Calu3 (cell line): ENCODE measurements around the gene CHAC1. TPM values are rescaled to one million over a fixed set of nuclear protein-coding genes. Genes with fewer than 3 reads are reported as not detected.

Experiments
- BruUV-seq: library from RNA; stranded (reverse); fragments of 400-500 nt; replicated peaks from 2 replicates; lab custom pipeline; 2021; lab: Mats Ljungman, UMichigan
- CTCF ChIA-PET: fragments of 300-600 bp; sonication (Branson Sonifier 250); formaldehyde crosslinking; loops from one replicate; lab custom pipeline; 2022; ENCODE audit warnings: antibody characterized with exemption; lab: Charles Lee
- DNase-seq: peaks from one replicate; pipeline ENCODE4 v3.0.0; 2022
- H3K27ac Mint-ChIP-seq: one replicate; pipeline ENCODE4 v1.8.0; 2022; ENCODE audit warnings: mixed read lengths; ENCODE audit not compliant: unreplicated experiment
- H3K27me3 Mint-ChIP-seq: one replicate; pipeline ENCODE4 v1.8.0; 2022; ENCODE audit warnings: mixed read lengths; ENCODE audit not compliant: unreplicated experiment
- H3K36me3 Mint-ChIP-seq: one replicate; pipeline ENCODE4 v1.8.0; 2022; ENCODE audit warnings: mild to moderate bottlenecking, moderate library complexity, mixed read lengths; ENCODE audit not compliant: insufficient read depth, unreplicated experiment
- H3K4me1 Mint-ChIP-seq: one replicate; pipeline ENCODE4 v1.8.0; 2022; ENCODE audit warnings: mild to moderate bottlenecking, low read depth, mixed read lengths; ENCODE audit not compliant: unreplicated experiment
- H3K4me3 Mint-ChIP-seq: one replicate; pipeline ENCODE4 v1.8.0; 2022; ENCODE audit warnings: mild to moderate bottlenecking, low read depth, moderate library complexity, mixed read lengths; ENCODE audit not compliant: unreplicated experiment
- H3K9me3 Mint-ChIP-seq: one replicate; pipeline ENCODE4 v1.8.0; 2022; ENCODE audit warnings: low read depth, mixed read lengths; ENCODE audit not compliant: unreplicated experiment
- intact Hi-C: fragments of 100-400 bp; cut with micrococcal nuclease; formaldehyde crosslinking; loops from one replicate; pipeline ENCODE4 v1.10.0; 2022; ENCODE audit not compliant: unreplicated experiment
- total RNA-seq: library from RNA; stranded (reverse); gene quantifications from 2 replicates; pipeline ENCODE4 v1.2.3, GENCODE V29; 2022
- TF ChIP-seq, protein P1 (sequence below): fragments of 200-600 bp; IDR thresholded peaks from one replicate; pipeline ENCODE4 v1.8.0; 2022; ENCODE audit warnings: antibody characterized with exemption; ENCODE audit not compliant: unreplicated experiment

Gene CHAC1
- total RNA-seq, 1 experiment from 2014 or later, result 5.2 TPM

DNA sequence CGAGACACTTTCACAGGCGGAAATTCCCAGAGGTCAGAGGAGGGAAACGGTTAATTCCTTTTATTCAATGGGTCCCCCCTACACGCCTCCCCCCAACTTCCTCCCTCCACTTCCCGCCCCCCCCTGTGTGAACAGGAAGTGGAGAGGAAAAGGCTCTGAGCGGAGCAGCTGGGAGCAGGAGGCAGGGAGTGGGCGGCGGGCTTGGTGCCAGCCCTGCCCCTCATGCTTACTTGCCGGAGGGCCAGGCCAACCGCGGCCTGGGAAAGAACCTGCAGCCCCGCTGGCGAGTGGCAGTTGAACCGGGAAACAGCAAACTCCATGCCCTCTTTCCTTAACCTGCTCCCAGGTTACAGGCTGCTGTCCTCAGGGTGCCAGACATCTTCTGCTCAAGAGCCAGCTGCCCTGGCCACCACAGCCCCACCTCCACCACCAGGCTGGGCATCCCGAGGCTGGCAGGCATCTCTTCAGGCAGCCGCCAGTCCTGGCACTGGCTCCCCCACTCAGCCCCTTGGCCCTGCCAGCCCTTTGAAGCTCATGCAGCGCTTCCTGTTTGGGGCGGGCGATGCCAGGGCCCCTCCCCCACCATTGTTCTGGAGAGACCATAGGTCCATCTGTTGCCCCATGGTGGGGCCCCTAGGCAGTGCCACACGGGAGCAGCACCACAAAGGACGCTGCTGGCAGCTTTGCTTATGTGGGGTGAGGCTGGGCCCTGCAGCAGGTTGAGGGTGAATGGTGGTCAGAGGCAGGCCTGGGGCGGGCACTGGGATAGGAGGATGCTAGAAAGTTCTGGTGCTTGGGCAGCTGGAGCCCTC lies 46.1 kb upstream of the CHAC1 start:
- Mint-ChIP-seq H3K27me3 (no peaks in the 10 kb centered on the region), H3K36me3 (peaks cover 26% of the 10 kb centered on the region), H3K4me1 (no peaks in the 10 kb centered on the region), H3K27ac (peak overlapping the region; percentile 36), H3K4me3 (peak overlapping the region; percentile 47), H3K9me3 (no peaks in the 10 kb centered on the region)
- DNase-seq, result no peak
- CTCF ChIA-PET, result interaction anchor here (0.7 kb wide), 1 partner anchor 48 kb away, joined by 4 read pairs; no protein-coding TSS in a partner anchor
- no TSS peak for BruUV-seq
- intact Hi-C loops, result loop anchor here (10.0 kb wide), 1 partner anchor 58 kb away; no protein-coding TSS in a partner anchor
- TF ChIP-seq, protein P1, sequence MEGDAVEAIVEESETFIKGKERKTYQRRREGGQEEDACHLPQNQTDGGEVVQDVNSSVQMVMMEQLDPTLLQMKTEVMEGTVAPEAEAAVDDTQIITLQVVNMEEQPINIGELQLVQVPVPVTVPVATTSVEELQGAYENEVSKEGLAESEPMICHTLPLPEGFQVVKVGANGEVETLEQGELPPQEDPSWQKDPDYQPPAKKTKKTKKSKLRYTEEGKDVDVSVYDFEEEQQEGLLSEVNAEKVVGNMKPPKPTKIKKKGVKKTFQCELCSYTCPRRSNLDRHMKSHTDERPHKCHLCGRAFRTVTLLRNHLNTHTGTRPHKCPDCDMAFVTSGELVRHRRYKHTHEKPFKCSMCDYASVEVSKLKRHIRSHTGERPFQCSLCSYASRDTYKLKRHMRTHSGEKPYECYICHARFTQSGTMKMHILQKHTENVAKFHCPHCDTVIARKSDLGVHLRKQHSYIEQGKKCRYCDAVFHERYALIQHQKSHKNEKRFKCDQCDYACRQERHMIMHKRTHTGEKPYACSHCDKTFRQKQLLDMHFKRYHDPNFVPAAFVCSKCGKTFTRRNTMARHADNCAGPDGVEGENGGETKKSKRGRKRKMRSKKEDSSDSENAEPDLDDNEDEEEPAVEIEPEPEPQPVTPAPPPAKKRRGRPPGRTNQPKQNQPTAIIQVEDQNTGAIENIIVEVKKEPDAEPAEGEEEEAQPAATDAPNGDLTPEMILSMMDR, result no peak

DNA sequence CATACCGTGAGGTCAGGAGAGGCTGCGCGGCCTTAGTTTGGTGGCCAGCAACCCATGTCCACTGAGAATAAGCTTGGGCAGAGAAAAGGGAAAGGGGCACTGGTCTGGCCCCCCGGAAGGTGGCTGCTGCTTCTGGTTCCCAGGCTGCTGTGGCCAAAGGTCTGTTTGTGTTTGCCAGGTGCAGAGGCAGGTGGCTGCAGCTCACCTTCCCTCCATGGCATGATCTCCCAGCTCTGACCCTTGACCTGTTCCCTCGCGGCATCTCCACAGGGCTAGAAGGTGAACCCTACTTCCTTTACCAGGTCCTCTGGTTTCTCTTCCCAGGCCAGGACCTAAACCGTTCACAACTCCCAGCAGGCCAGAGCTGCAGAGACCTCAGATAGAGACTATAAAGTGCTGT lies 45.2 kb upstream of the CHAC1 start:
- Mint-ChIP-seq H3K36me3 (peaks cover 23% of the 10 kb centered on the region), H3K27me3 (no peaks in the 10 kb centered on the region), H3K27ac (no peak overlapping the region), H3K4me3 (no peak overlapping the region), H3K4me1 (no peaks in the 10 kb centered on the region), H3K9me3 (no peaks in the 10 kb centered on the region)
- CTCF ChIA-PET, result no interaction called here
- TF ChIP-seq, protein P1, result no peak
- intact Hi-C loops, result loop anchor here (10.0 kb wide), 1 partner anchor 57 kb away; no protein-coding TSS in a partner anchor
- no peak for DNase-seq
- BruUV-seq, result no TSS peak

DNA sequence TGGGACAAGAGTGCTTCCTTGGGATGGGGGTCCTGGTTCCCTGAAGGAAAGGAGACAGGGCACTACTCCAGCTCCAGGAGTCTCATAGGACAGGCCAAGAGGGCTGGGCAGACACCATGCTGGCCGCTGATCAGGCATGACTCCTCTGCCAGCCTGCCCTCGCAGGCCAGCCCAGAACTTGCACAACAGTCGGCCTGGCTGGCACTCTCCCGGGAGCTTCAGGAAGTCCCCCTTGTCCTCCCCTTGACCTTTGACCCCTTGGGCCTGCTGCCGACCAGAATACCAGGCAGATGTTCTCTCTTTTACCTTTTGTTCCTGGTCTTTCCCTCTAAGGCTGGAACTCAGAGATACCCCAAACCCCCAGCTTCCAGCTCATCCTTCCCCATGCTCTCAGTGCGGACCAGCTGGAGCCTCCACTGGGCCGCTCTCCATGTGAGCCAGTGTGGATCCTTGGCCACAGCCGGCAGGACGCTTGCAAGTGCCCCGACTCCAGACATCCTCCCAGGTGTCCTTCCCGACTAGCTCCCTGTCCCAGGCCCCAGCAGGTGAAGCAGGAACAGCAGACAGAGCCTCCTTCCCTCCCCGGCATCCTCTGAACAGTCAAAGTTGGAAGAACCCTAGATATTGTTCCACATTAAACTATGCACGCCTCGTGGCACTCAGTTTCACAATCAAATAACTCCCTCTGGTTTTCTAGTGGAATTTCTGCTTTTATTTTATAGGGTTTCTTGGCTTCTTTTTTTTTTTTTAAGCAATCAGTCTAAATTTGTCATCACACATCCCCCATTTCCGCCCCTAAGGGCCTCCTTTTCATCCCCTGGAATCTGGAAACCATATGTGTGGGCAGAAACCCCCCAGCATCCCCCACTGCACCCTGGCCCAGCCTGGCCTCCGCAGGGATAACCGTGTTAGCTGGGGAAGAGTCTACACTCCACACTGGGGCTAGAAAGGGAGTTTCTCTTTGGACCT lies 43.3 kb upstream of the CHAC1 start:
- Mint-ChIP-seq H3K4me1 (no peaks in the 10 kb centered on the region), H3K27me3 (no peaks in the 10 kb centered on the region), H3K27ac (no peak overlapping the region), H3K36me3 (peaks cover 15% of the 10 kb centered on the region), H3K4me3 (no peak overlapping the region), H3K9me3 (no peaks in the 10 kb centered on the region)
- TF ChIP-seq, protein P1, result no peak
- DNase-seq, result no peak
- CTCF ChIA-PET, result no interaction called here
- no TSS peak for BruUV-seq
- intact Hi-C loops, result loop anchor here (10.0 kb wide), 1 partner anchor 55 kb away; no protein-coding TSS in a partner anchor

DNA sequence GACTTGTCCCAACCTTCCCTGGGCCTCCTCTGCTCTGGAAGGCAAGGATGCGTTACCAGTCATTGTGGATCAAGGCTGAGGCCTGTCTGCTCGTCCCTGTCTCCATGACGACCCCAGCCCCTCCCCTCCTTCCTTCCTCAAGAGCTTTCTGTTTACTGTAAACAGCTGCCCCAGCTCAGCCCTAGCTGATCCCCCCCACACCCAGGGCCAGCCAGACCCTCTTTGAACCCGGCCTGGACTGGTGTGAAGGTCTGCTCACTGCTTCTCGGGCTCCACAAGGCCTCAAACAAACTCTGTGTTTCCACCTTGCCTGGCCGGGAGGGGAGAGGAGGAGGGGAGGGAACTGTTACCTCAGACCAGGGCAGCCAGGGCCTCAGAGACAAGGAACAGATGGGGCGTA lies 42.1 kb upstream of the CHAC1 start:
- H3K4me3 Mint-ChIP-seq, result no peak overlapping the region
- TF ChIP-seq, protein P1, result no peak
- intact Hi-C loops, result no loop called here
- no peak for DNase-seq
- H3K36me3 Mint-ChIP-seq, result peaks cover 15% of the 10 kb centered on the region
- H3K9me3 Mint-ChIP-seq, result no peaks in the 10 kb centered on the region
- no peak overlapping the region for H3K27ac Mint-ChIP-seq
- no peaks in the 10 kb centered on the region for H3K27me3 Mint-ChIP-seq
- no peaks in the 10 kb centered on the region for H3K4me1 Mint-ChIP-seq
- no TSS peak for BruUV-seq
- CTCF ChIA-PET, result no interaction called here
